ENCODE results near the gene ASAH2. TPM values are rescaled to one million over a fixed set of nuclear protein-coding genes. Genes with fewer than 3 reads are reported as not detected.

Gene ASAH2
- total RNA-seq, 1 experiment from 2014 or later: 10.7 TPM

DNA sequence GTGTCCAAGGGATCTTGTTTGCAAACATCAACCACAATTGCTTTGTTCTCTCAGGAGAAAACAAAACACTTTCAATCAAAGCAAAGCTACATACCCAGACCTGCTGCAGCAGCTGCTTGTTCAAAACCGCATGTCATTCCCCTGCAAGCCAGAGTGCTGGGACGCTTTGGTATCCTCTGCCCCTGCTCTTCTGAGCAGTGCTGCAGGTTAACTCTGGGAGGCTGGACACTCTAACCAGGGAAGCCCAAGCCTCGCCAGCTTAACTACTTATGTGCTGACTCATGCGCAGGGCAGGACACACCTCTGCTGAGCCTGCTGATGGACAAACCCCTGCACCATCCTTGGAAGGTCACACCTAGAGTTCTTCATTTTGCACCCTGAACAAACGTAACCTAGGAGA is 28.2 kb upstream of the ASAH2 start:
- peak overlapping the region; percentile 32; the same call in 1 of the 2 replicates for H3K4me2 ChIP-seq (ENCODE audit: low read length)
- intact Hi-C loops (cut with micrococcal nuclease): no loop called here
- no peak overlapping the region for H3K4me3 ChIP-seq (replicated peaks in 1 of 2; ENCODE audit: low read depth in 1 of 2, low read length in 2 of 2)
- no peak overlapping the region for H2AFZ ChIP-seq (ENCODE audit: low read depth, low read length, poor library complexity, severe bottlenecking)
- no peaks in the 10 kb centered on the region for H4K20me1 ChIP-seq (ENCODE audit: insufficient read depth)
- H3K36me3 ChIP-seq (ENCODE audit: control insufficient read depth in 1 of 2, insufficient read depth in 2 of 2, low read length in 2 of 2): no peaks in the 10 kb centered on the region
- H3K79me2 ChIP-seq (ENCODE audit: insufficient read depth, low read length): no peaks in the 10 kb centered on the region
- ATAC-seq (peak; percentile 88), DNase-seq (ENCODE audit: low read depth, low spot score) (no peak)
- 0 out of 2 replicates have a peak, but pooled peaks cover 3% of the 10 kb centered on the region for H3K9me2 ChIP-seq (ENCODE audit: insufficient read depth)
- RAD21 ChIA-PET (ENCODE audit: low non-redundant PET in 1 of 2, low total read pairs in 2 of 2, uncharacterized antibody in 2 of 2, unreplicated experiment in 2 of 2): no interaction called here
- H3K4me1 ChIP-seq (ENCODE audit: control insufficient read depth in 1 of 2, insufficient read depth in 2 of 2, low read length in 2 of 2): peaks cover 0 to 9% of the 10 kb centered on the region in 2 experiments; a peak in 2 of 4 replicates
- no peak overlapping the region for H3K9ac ChIP-seq (ENCODE audit: low read length)
- no peaks in the 10 kb centered on the region for H3K9me3 ChIP-seq (ENCODE audit: control insufficient read depth in 1 of 2, insufficient read depth in 1 of 2, low read depth in 1 of 2, low read length in 2 of 2)
- no peaks in the 10 kb centered on the region for H3K27me3 ChIP-seq (ENCODE audit: insufficient read depth, low read length)
- BruUV-seq (replicated peaks): no TSS peak
- TF ChIP-seq JUND (IDR thresholded peaks at IDR 0.05) (peak; percentile 20; the same call in 1 of the 2 replicates), SRF (IDR thresholded peaks at IDR 0.05; ENCODE audit: low read depth) (no peak)
- TF ChIP-seq, protein P1, sequence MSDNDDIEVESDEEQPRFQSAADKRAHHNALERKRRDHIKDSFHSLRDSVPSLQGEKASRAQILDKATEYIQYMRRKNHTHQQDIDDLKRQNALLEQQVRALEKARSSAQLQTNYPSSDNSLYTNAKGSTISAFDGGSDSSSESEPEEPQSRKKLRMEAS (IDR thresholded peaks at IDR 0.05): no peak
- POLR2A ChIA-PET: no interaction called here
- no peak overlapping the region for H3K27ac ChIP-seq (ENCODE audit: low read depth, low read length)
- CTCF ChIA-PET: no interaction called here

DNA sequence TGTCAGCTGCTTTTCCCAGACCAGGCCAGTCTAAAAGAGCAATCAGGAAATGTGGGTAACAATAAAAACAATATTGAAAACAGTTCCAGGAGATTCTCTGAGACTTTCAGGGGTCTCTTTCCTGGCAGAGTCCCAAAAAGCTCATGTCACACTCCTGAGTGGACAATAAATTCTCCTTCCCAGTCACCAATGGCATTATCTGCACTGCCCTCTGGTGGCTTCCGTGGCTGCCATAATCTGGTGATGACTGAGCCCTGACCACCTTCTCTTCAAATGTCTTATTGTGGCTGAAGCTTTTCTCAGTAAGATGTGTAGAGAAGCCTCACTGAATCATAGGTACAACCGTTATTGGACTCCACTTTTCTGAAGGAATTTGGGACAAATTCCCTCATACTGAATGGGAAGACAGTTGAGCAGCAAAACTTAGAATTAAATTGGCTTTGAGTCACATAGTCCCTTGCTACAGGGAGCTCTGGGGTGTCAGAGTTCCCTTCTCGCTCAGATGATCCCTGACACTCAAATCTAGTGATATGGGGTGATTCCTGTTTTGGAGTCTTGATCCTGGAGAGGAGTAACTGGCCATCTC is 24.4 kb upstream of the ASAH2 start:
- intact Hi-C loops (cut with micrococcal nuclease): loop anchor here (1.0 kb wide), 1 partner anchor 681 kb away; no protein-coding TSS in a partner anchor
- Histone ChIP-seq H3K36me3 (ENCODE audit: control insufficient read depth in 1 of 2, insufficient read depth in 2 of 2, low read length in 2 of 2) (no peaks in the 10 kb centered on the region), H3K4me1 (ENCODE audit: control insufficient read depth in 1 of 2, insufficient read depth in 2 of 2, low read length in 2 of 2) (peaks cover 0 to 9% of the 10 kb centered on the region in 2 experiments; a peak in 3 of 4 replicates), H4K20me1 (ENCODE audit: insufficient read depth) (no peaks in the 10 kb centered on the region), H3K9me2 (ENCODE audit: insufficient read depth) (no peaks in the 10 kb centered on the region), H3K9ac (ENCODE audit: low read length) (no peak overlapping the region), H3K27me3 (ENCODE audit: insufficient read depth, low read length) (no peaks in the 10 kb centered on the region), H3K4me2 (ENCODE audit: low read length) (no peak overlapping the region), H3K9me3 (ENCODE audit: control insufficient read depth in 1 of 2, insufficient read depth in 1 of 2, low read depth in 1 of 2, low read length in 2 of 2) (no peaks in the 10 kb centered on the region), H3K79me2 (ENCODE audit: insufficient read depth, low read length) (no peaks in the 10 kb centered on the region), H2AFZ (ENCODE audit: low read depth, low read length, poor library complexity, severe bottlenecking) (no peak overlapping the region), H3K4me3 (replicated peaks in 1 of 2; ENCODE audit: low read depth in 1 of 2, low read length in 2 of 2) (no peak overlapping the region), H3K27ac (ENCODE audit: low read depth, low read length) (no peak overlapping the region)
- ChIA-PET RAD21 (ENCODE audit: low non-redundant PET in 1 of 2, low total read pairs in 2 of 2, uncharacterized antibody in 2 of 2, unreplicated experiment in 2 of 2) (no interaction called here), CTCF (interaction anchor here (0.7 to 2.3 kb wide), 8 partner anchors 9 to 683 kb away, joined by 3 to 8 read pairs (median 4); no protein-coding TSS in a partner anchor), POLR2A (no interaction called here)
- BruUV-seq (replicated peaks): no TSS peak
- TF ChIP-seq FOSL1 (IDR thresholded peaks at IDR 0.05; ENCODE audit: low read depth): no peak
- TF ChIP-seq SP1 (IDR thresholded peaks at IDR 0.05; ENCODE audit: low read depth): no peak
- TF ChIP-seq POLR2AphosphoS5 (IDR thresholded peaks at IDR 0.05; ENCODE audit: low read depth, low read length): no peak
- TF ChIP-seq, protein P2, sequence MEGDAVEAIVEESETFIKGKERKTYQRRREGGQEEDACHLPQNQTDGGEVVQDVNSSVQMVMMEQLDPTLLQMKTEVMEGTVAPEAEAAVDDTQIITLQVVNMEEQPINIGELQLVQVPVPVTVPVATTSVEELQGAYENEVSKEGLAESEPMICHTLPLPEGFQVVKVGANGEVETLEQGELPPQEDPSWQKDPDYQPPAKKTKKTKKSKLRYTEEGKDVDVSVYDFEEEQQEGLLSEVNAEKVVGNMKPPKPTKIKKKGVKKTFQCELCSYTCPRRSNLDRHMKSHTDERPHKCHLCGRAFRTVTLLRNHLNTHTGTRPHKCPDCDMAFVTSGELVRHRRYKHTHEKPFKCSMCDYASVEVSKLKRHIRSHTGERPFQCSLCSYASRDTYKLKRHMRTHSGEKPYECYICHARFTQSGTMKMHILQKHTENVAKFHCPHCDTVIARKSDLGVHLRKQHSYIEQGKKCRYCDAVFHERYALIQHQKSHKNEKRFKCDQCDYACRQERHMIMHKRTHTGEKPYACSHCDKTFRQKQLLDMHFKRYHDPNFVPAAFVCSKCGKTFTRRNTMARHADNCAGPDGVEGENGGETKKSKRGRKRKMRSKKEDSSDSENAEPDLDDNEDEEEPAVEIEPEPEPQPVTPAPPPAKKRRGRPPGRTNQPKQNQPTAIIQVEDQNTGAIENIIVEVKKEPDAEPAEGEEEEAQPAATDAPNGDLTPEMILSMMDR (IDR thresholded peaks at IDR 0.05 in 2 of 3, conservative IDR thresholded peaks at IDR 0.05 in 1 of 3; ENCODE audit: borderline replicate concordance in 1 of 3, insufficient read depth in 1 of 3, low read depth in 2 of 3, low read length in 2 of 3): peak; percentile 30 to 78 (median 78); a peak in 5 of 6 replicates
- TF ChIP-seq, protein P3, sequence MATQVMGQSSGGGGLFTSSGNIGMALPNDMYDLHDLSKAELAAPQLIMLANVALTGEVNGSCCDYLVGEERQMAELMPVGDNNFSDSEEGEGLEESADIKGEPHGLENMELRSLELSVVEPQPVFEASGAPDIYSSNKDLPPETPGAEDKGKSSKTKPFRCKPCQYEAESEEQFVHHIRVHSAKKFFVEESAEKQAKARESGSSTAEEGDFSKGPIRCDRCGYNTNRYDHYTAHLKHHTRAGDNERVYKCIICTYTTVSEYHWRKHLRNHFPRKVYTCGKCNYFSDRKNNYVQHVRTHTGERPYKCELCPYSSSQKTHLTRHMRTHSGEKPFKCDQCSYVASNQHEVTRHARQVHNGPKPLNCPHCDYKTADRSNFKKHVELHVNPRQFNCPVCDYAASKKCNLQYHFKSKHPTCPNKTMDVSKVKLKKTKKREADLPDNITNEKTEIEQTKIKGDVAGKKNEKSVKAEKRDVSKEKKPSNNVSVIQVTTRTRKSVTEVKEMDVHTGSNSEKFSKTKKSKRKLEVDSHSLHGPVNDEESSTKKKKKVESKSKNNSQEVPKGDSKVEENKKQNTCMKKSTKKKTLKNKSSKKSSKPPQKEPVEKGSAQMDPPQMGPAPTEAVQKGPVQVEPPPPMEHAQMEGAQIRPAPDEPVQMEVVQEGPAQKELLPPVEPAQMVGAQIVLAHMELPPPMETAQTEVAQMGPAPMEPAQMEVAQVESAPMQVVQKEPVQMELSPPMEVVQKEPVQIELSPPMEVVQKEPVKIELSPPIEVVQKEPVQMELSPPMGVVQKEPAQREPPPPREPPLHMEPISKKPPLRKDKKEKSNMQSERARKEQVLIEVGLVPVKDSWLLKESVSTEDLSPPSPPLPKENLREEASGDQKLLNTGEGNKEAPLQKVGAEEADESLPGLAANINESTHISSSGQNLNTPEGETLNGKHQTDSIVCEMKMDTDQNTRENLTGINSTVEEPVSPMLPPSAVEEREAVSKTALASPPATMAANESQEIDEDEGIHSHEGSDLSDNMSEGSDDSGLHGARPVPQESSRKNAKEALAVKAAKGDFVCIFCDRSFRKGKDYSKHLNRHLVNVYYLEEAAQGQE (IDR thresholded peaks at IDR 0.05; ENCODE audit: low read depth): no peak
- TF ChIP-seq ZNF274 (IDR thresholded peaks at IDR 0.05; ENCODE audit: low read depth, low read length): no peak
- TF ChIP-seq, protein P1 (IDR thresholded peaks at IDR 0.05): no peak
- no peak for TF ChIP-seq YY1 (IDR thresholded peaks at IDR 0.05; ENCODE audit: extremely low read depth, insufficient replicate concordance, low read depth, low read length)
- peak; percentile 52 for TF ChIP-seq RAD21 (IDR thresholded peaks at IDR 0.05; ENCODE audit: low read depth)
- no peak for TF ChIP-seq POLR2A (IDR thresholded peaks at IDR 0.05; ENCODE audit: borderline replicate concordance, extremely low read depth, insufficient read depth, insufficient read length)
- ATAC-seq: peak; percentile 79
- DNase-seq (ENCODE audit: low read depth, low spot score): no peak

All from HCT116 (cell line).